HEK293 (cell line): ENCODE data around the gene PRRT1.

Source experiments
- CTCF ChIA-PET: fragments of 350-600 bp; formaldehyde crosslinking; extraction: SDS; loops from one replicate; lab custom pipeline; 2021; ENCODE audit warnings: antibody characterized with exemption; lab: Yijun Ruan, JAX
- POLR2A ChIA-PET: fragments of 300-600 bp; formaldehyde crosslinking; extraction: SDS; loops from one replicate; lab custom pipeline; 2020; ENCODE audit warnings: antibody characterized with exemption, inconsistent platforms; lab: Yijun Ruan, JAX
- H3K27ac ChIP-seq: fragments of 200-500 bp; sonication (Bioruptor generic); 2 replicates; pipeline ENCODE4 v1.5.1; 2014; ENCODE audit warnings: low read depth, low read length, control low read depth, inconsistent platforms; ENCODE audit errors: extremely low read depth
- H3K36me3 ChIP-seq, 2 experiments: fragments of 200-500 bp in 1 of 2; sonication (Bioruptor generic) in 1 of 2; 1 replicate in 1 of 2; 2 replicates in 1 of 2; pipeline ENCODE4 v1.5.1; 2014 to 2017; ENCODE audit warnings: inconsistent platforms in 2 of 2, low read length in 2 of 2; ENCODE audit not compliant: control insufficient read depth in 2 of 2, insufficient read depth in 1 of 2
- H3K4me1 ChIP-seq: fragments of 200-500 bp; sonication (Bioruptor generic); 2 replicates; pipeline ENCODE4 v1.5.1; 2014; ENCODE audit warnings: mild to moderate bottlenecking, low read length, inconsistent platforms; ENCODE audit not compliant: control insufficient read depth, insufficient read depth
- H3K4me3 ChIP-seq: 2 replicates; pipeline ENCODE4 v1.5.1; 2011; ENCODE audit warnings: low read depth, mild to moderate bottlenecking, control low read depth, low read length, moderate library complexity
- H3K9me3 ChIP-seq: fragments of 200-500 bp; sonication (Bioruptor generic); 2 replicates; pipeline ENCODE4 v1.5.1; 2014; ENCODE audit warnings: low read depth, low read length, inconsistent platforms; ENCODE audit not compliant: control insufficient read depth, insufficient read depth
- BCL11A ChIP-seq: fragments of 450-650 bp; formaldehyde crosslinking; IDR thresholded peaks from 2 replicates; pipeline ENCODE4 v1.5.1; 2016; ENCODE audit warnings: low read depth, missing biosample characterization, missing genetic modification characterization
- EGR2 ChIP-seq: fragments of 450-650 bp; formaldehyde crosslinking; IDR thresholded peaks from 2 replicates; pipeline ENCODE4 v1.5.1; 2016; ENCODE audit warnings: low read depth, missing biosample characterization, missing genetic modification characterization
- HOXC10 ChIP-seq: sonication (generic); formaldehyde crosslinking; IDR thresholded peaks from 2 replicates; pipeline ENCODE4 v1.8.1; 2023; ENCODE audit warnings: mild to moderate bottlenecking, missing genetic modification reagents
- KLF9 ChIP-seq: fragments of 450-650 bp; formaldehyde crosslinking; IDR thresholded peaks from 2 replicates; pipeline ENCODE4 v1.5.1; 2016; ENCODE audit warnings: missing biosample characterization, missing genetic modification characterization, low read depth
- OSR2 ChIP-seq: fragments of 450-650 bp; formaldehyde crosslinking; IDR thresholded peaks from 2 replicates; pipeline ENCODE4 v1.5.1; 2016; ENCODE audit warnings: missing biosample characterization, missing genetic modification characterization
- PATZ1 ChIP-seq: fragments of 450-650 bp; formaldehyde crosslinking; IDR thresholded peaks from 2 replicates; pipeline ENCODE4 v1.5.1; 2016; ENCODE audit warnings: missing biosample characterization, missing genetic modification characterization
- PRDM1 ChIP-seq: fragments of 450-650 bp; formaldehyde crosslinking; IDR thresholded peaks from 2 replicates; pipeline ENCODE4; 2016; ENCODE audit warnings: missing biosample characterization, missing genetic modification characterization
- SP2 ChIP-seq: fragments of 450-650 bp; formaldehyde crosslinking; IDR thresholded peaks from 2 replicates; pipeline ENCODE4 v1.5.1; 2016; ENCODE audit warnings: missing biosample characterization, missing genetic modification characterization
- SP7 ChIP-seq: fragments of 450-650 bp; formaldehyde crosslinking; IDR thresholded peaks from 2 replicates; pipeline ENCODE4 v1.5.1; 2016; ENCODE audit warnings: missing biosample characterization, missing genetic modification characterization
- ZBTB1 ChIP-seq: fragments of 450-650 bp; formaldehyde crosslinking; IDR thresholded peaks from 2 replicates; pipeline ENCODE4 v1.5.1; 2016; ENCODE audit warnings: missing biosample characterization, missing genetic modification characterization
- ZBTB49 ChIP-seq: fragments of 450-650 bp; formaldehyde crosslinking; IDR thresholded peaks from 2 replicates; pipeline ENCODE4 v1.5.1; 2016; ENCODE audit warnings: missing biosample characterization, missing genetic modification characterization, low read depth
- ZIC2 ChIP-seq: fragments of 450-650 bp; formaldehyde crosslinking; IDR thresholded peaks from 2 replicates; pipeline ENCODE4 v1.5.1; 2016; ENCODE audit warnings: missing biosample characterization, missing genetic modification characterization
- ZNF10 ChIP-seq: fragments of 450-650 bp; formaldehyde crosslinking; IDR thresholded peaks from 2 replicates; pipeline ENCODE4 v1.5.1; 2017; ENCODE audit warnings: missing biosample characterization, missing genetic modification characterization
- ZNF184 ChIP-seq: fragments of 450-650 bp; IDR thresholded peaks from 2 replicates; pipeline ENCODE4 v1.5.1; 2018; ENCODE audit warnings: missing biosample characterization, mild to moderate bottlenecking, missing genetic modification characterization
- ZNF2 ChIP-seq: fragments of 450-650 bp; formaldehyde crosslinking; IDR thresholded peaks from 2 replicates; pipeline ENCODE4 v1.5.1; 2016; ENCODE audit warnings: missing biosample characterization, missing genetic modification characterization
- ZNF335 ChIP-seq: fragments of 450-650 bp; formaldehyde crosslinking; conservative IDR thresholded peaks from 2 replicates; pipeline ENCODE4 v1.5.1; 2016; ENCODE audit warnings: missing biosample characterization, missing genetic modification characterization
- ZNF350 ChIP-seq: fragments of 450-650 bp; formaldehyde crosslinking; IDR thresholded peaks from 2 replicates; pipeline ENCODE4 v1.5.0; 2017; ENCODE audit warnings: missing biosample characterization, mild to moderate bottlenecking, missing genetic modification characterization
- ZNF404 ChIP-seq: fragments of 450-650 bp; formaldehyde crosslinking; IDR thresholded peaks from 2 replicates; pipeline ENCODE4 v1.5.1; 2017; ENCODE audit warnings: missing biosample characterization, missing genetic modification characterization
- ZNF48 ChIP-seq: fragments of 450-650 bp; formaldehyde crosslinking; IDR thresholded peaks from 2 replicates; pipeline ENCODE4 v1.5.1; 2016; ENCODE audit warnings: missing biosample characterization, missing genetic modification characterization
- ZNF555 ChIP-seq: fragments of 450-650 bp; formaldehyde crosslinking; conservative IDR thresholded peaks from 2 replicates; pipeline ENCODE4 v1.5.1; 2017; ENCODE audit warnings: missing biosample characterization, mild to moderate bottlenecking, missing genetic modification characterization, inconsistent platforms
- ZNF571 ChIP-seq: fragments of 450-650 bp; formaldehyde crosslinking; IDR thresholded peaks from 2 replicates; pipeline ENCODE4 v1.5.0; 2017; ENCODE audit warnings: missing biosample characterization, missing genetic modification characterization
- ZNF585B ChIP-seq: fragments of 450-650 bp; formaldehyde crosslinking; IDR thresholded peaks from 2 replicates; pipeline ENCODE4 v1.5.1; 2016; ENCODE audit warnings: missing biosample characterization, missing genetic modification characterization
- ZNF747 ChIP-seq: fragments of 450-650 bp; formaldehyde crosslinking; IDR thresholded peaks from 2 replicates; pipeline ENCODE4 v1.5.1; 2016; ENCODE audit warnings: missing biosample characterization, missing genetic modification characterization
- ZNF791 ChIP-seq: fragments of 450-650 bp; formaldehyde crosslinking; IDR thresholded peaks from 2 replicates; pipeline ENCODE4 v1.5.1; 2016; ENCODE audit warnings: missing biosample characterization, missing genetic modification characterization
- TF ChIP-seq, protein P1 (sequence below): fragments of 450-650 bp; formaldehyde crosslinking; conservative IDR thresholded peaks from 2 replicates; pipeline ENCODE4 v1.5.1; 2016; ENCODE audit warnings: low read depth, missing biosample characterization, missing genetic modification characterization

The PRRT1 gene

GRCh38 chr6:32127717-32128592 is 23.8 kb downstream of the PRRT1 start, which contains the start of gene ATF6B (continued):
- no peak for TF ChIP-seq ZNF555 (tag by site-specific recombination)
- TF ChIP-seq BCL11A, result no peak
- peak; percentile 65; the same call in 1 of the 2 replicates for TF ChIP-seq SP7 (tag by site-specific recombination)
- TF ChIP-seq HOXC10, result no peak
- TF ChIP-seq ZNF350 (tag by site-specific recombination), result no peak
- no peak for TF ChIP-seq ZNF585B
- peak; percentile 61; the same call in 1 of the 2 replicates for TF ChIP-seq EGR2 (tag by site-specific recombination)
- TF ChIP-seq ZBTB49 (tag by site-specific recombination), result no peak
- peak; percentile 90 for TF ChIP-seq ZNF10 (tag by site-specific recombination)
- TF ChIP-seq ZBTB1 (tag by site-specific recombination), result no peak
- peak; percentile 83; the same call in 1 of the 2 replicates for TF ChIP-seq PATZ1 (tag by site-specific recombination)
- no peak for TF ChIP-seq ZNF747

DNA sequence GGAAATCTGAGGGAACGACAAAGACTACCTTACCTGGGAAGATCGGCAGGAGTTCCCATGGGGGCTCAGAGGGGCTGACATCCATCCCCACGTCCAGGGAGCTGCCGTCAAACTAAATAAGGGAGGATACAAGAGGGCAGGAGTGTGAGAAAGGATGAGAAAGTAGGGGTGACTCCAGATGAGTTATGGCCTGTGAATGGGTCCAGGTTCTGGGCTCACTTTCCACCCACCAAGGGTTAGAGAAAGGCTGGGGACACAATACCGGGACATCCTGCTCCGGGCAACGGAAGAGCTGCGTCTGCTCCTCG is 24.4 kb downstream of the PRRT1 start:
- Histone ChIP-seq H3K36me3 (peaks cover 28 to 38% of the 10 kb centered on the region in 2 experiments; a peak in 2 of 3 replicates), H3K27ac (peak overlapping the region; percentile 84; the same call in 1 of the 2 replicates), H3K4me1 (peaks cover 13% of the 10 kb centered on the region), H3K9me3 (no peaks in the 10 kb centered on the region), H3K4me3 (peak overlapping the region; percentile 80)
- ChIA-PET CTCF (interaction anchor here (0.6 to 5.6 kb wide), 5 partner anchors 9 to 859 kb away, joined by 3 to 65 read pairs (median 5); no protein-coding TSS in a partner anchor), POLR2A (interaction anchor here (1.1 to 4.2 kb wide), 11 partner anchors 16 to 845 kb away, joined by 3 to 38 read pairs (median 7); partner anchors contain the start of genes EGFL8, HSPA1B, PBX2 and PRRT1)
- TF ChIP-seq KLF9 (tag by site-specific recombination) (no peak), OSR2 (tag by site-specific recombination) (no peak), PRDM1 (tag by site-specific recombination) (peak; percentile 51), ZNF48 (tag by site-specific recombination) (no peak), ZNF335 (tag by site-specific recombination) (no peak), ZNF571 (tag by site-specific recombination) (no peak), ZIC2 (tag by site-specific recombination) (no peak)

GRCh38 chr6:32126880-32127279 is 24.9 kb downstream of the PRRT1 start:
- ChIA-PET CTCF (interaction anchor here (0.6 to 5.6 kb wide), 5 partner anchors 9 to 999 kb away, joined by 3 to 65 read pairs (median 4); no protein-coding TSS in a partner anchor), POLR2A (interaction anchor here (1.6 to 4.2 kb wide), 2 partner anchors 25 to 31 kb away, joined by 5 to 38 read pairs; partner anchors contain the start of gene PRRT1)
- peak overlapping the region; percentile 80 for H3K4me3 ChIP-seq
- H3K4me1 ChIP-seq, result peaks cover 13% of the 10 kb centered on the region
- H3K27ac ChIP-seq, result no peak overlapping the region
- H3K9me3 ChIP-seq, result no peaks in the 10 kb centered on the region
- peaks cover 33 to 41% of the 10 kb centered on the region in 2 experiments; a peak in 2 of 3 replicates for H3K36me3 ChIP-seq
- TF ChIP-seq, protein P1, sequence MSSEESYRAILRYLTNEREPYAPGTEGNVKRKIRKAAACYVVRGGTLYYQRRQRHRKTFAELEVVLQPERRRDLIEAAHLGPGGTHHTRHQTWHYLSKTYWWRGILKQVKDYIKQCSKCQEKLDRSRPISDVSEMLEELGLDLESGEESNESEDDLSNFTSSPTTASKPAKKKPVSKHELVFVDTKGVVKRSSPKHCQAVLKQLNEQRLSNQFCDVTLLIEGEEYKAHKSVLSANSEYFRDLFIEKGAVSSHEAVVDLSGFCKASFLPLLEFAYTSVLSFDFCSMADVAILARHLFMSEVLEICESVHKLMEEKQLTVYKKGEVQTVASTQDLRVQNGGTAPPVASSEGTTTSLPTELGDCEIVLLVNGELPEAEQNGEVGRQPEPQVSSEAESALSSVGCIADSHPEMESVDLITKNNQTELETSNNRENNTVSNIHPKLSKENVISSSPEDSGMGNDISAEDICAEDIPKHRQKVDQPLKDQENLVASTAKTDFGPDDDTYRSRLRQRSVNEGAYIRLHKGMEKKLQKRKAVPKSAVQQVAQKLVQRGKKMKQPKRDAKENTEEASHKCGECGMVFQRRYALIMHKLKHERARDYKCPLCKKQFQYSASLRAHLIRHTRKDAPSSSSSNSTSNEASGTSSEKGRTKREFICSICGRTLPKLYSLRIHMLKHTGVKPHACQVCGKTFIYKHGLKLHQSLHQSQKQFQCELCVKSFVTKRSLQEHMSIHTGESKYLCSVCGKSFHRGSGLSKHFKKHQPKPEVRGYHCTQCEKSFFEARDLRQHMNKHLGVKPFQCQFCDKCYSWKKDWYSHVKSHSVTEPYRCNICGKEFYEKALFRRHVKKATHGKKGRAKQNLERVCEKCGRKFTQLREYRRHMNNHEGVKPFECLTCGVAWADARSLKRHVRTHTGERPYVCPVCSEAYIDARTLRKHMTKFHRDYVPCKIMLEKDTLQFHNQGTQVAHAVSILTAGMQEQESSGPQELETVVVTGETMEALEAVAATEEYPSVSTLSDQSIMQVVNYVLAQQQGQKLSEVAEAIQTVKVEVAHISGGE (tag by site-specific recombination), result no peak
- TF ChIP-seq ZNF2 (no peak), ZNF184 (tag by site-specific recombination) (no peak), KLF9 (tag by site-specific recombination) (no peak), ZNF791 (tag by site-specific recombination) (no peak), ZNF404 (tag by site-specific recombination) (no peak), SP2 (no peak)
